PC-9 (cell line): ENCODE data around the gene ARHGAP26. TPM values are rescaled to one million over a fixed set of nuclear protein-coding genes. Genes with fewer than 3 reads are reported as not detected.

ENCODE experiments used
- BruUV-seq: library from RNA; stranded (reverse); fragments of 400-500 nt; replicated peaks from 2 replicates; lab custom pipeline; 2021; lab: Mats Ljungman, UMichigan
- CTCF ChIA-PET: fragments of 300-600 bp; sonication (Branson Sonifier 250); formaldehyde crosslinking; loops from one replicate; lab custom pipeline; 2022; ENCODE audit warnings: antibody characterized with exemption; lab: Charles Lee
- POLR2A ChIA-PET: fragments of 300-600 bp; sonication (Branson Sonifier 250); formaldehyde crosslinking; loops from one replicate; lab custom pipeline; 2022; ENCODE audit warnings: antibody characterized with exemption; ENCODE audit not compliant: unreplicated experiment; lab: Charles Lee
- DNase-seq, 2 experiments: peaks; one replicate each; pipeline versions ENCODE4 v3.0.0 to v3.0.0-alpha.2; 2015 to 2022; ENCODE audit warnings: mixed read lengths in 1 of 2
- H2AFZ ChIP-seq: fragments of 200-600 bp; sonication (generic); 2 replicates; pipeline ENCODE4 v1.8.1; 2017; ENCODE audit warnings: antibody characterized with exemption
- H3F3A ChIP-seq: fragments of 200-600 bp; sonication (generic); 2 replicates; pipeline ENCODE4 v1.8.1; 2017; ENCODE audit warnings: antibody characterized with exemption, mild to moderate bottlenecking, low read depth; ENCODE audit not compliant: insufficient read depth
- H3K27ac ChIP-seq: fragments of 200-600 bp; sonication (generic); 2 replicates; pipeline ENCODE4 v1.6.1; 2016; ENCODE audit warnings: mixed run types
- H3K27me3 ChIP-seq: fragments of 200-600 bp; sonication (generic); 2 replicates; pipeline ENCODE4 v1.6.1; 2016; ENCODE audit warnings: low read depth, mixed run types; ENCODE audit not compliant: insufficient read depth
- H3K36me3 ChIP-seq: fragments of 200-600 bp; sonication (generic); 2 replicates; pipeline ENCODE4 v1.6.1; 2016; ENCODE audit warnings: low read depth, mixed run types
- H3K4me1 ChIP-seq: fragments of 200-600 bp; sonication (generic); replicated peaks from 2 replicates; pipeline ENCODE4 v1.6.1; 2016; ENCODE audit warnings: mixed run types; ENCODE audit not compliant: insufficient read depth
- H3K4me2 ChIP-seq: fragments of 200-600 bp; sonication (generic); 2 replicates; pipeline ENCODE4 v1.6.1; 2017; ENCODE audit warnings: mixed run types
- H3K4me3 ChIP-seq: fragments of 200-600 bp; sonication (generic); 2 replicates; pipeline ENCODE4 v1.6.1; 2016; ENCODE audit warnings: mixed run types
- H3K79me2 ChIP-seq: fragments of 200-600 bp; sonication (generic); 2 replicates; pipeline ENCODE4 v1.6.1; 2017; ENCODE audit warnings: low read depth, mixed run types
- H3K9me2 ChIP-seq: fragments of 200-600 bp; sonication (generic); 2 replicates; pipeline ENCODE4 v1.8.1; 2017; ENCODE audit warnings: mild to moderate bottlenecking; ENCODE audit not compliant: insufficient read depth
- H3K9me3 ChIP-seq: fragments of 200-600 bp; sonication (generic); 2 replicates; pipeline ENCODE4 v1.8.1; 2016; ENCODE audit warnings: low read depth; ENCODE audit not compliant: insufficient read depth
- H4K20me1 ChIP-seq: fragments of 200-600 bp; sonication (generic); 2 replicates; pipeline ENCODE4 v1.8.1; 2017; ENCODE audit not compliant: insufficient read depth
- CTCF ChIP-seq: fragments of 200-600 bp; sonication (generic); conservative IDR thresholded peaks from 2 replicates; pipeline ENCODE4 v1.6.1; 2017; ENCODE audit warnings: mixed run types, antibody characterized with exemption, mild to moderate bottlenecking, moderate library complexity
- EZH2 ChIP-seq: fragments of 200-600 bp; sonication (generic); IDR thresholded peaks from 2 replicates; pipeline ENCODE4 v1.8.0; 2017; ENCODE audit warnings: antibody characterized with exemption, low read depth
- intact Hi-C: fragments of 100-400 bp; cut with micrococcal nuclease; formaldehyde crosslinking; loops from one replicate; pipeline ENCODE4 v1.10.0; 2022; ENCODE audit not compliant: unreplicated experiment
- total RNA-seq: library from RNA; stranded (reverse); gene quantifications from 2 replicates; pipeline ENCODE4 v1.2.3, GENCODE V29; 2021

The ARHGAP26 gene
- total RNA-seq, 1 experiment from 2014 or later, result 29.7 TPM

- peak overlapping the region; percentile 8; the same call in 1 of the 2 replicates for H3K4me2 ChIP-seq
- no peaks in the 10 kb centered on the region for H3K9me2 ChIP-seq
- 0 out of 2 replicates have a peak, but pooled peaks cover 5% of the 10 kb centered on the region for H3K9me3 ChIP-seq
- peak overlapping the region; percentile 12; the same call in 1 of the 2 replicates for H2AFZ ChIP-seq
- H4K20me1 ChIP-seq, result no peaks in the 10 kb centered on the region
- no peaks in the 10 kb centered on the region for H3K79me2 ChIP-seq
- peak overlapping the region; percentile 55; the same call in 1 of the 2 replicates for H3K27ac ChIP-seq
- H3K27me3 ChIP-seq, result no peaks in the 10 kb centered on the region
- ChIA-PET POLR2A (no interaction called here), CTCF (interaction anchor here (0.6 kb wide), 1 partner anchor 513 kb away, joined by 3 read pairs; no protein-coding TSS in a partner anchor)
- no peak for DNase-seq
- H3K4me1 ChIP-seq, result 0 out of 2 replicates have a peak, but pooled peaks cover 4% of the 10 kb centered on the region
- peaks cover 3% of the 10 kb centered on the region; the same call in 1 of the 2 replicates for H3F3A ChIP-seq
- intact Hi-C loops, result no loop called here
- H3K36me3 ChIP-seq, result no peaks in the 10 kb centered on the region
- BruUV-seq, result no TSS peak
- TF ChIP-seq EZH2 (no peak), CTCF (no peak)
- H3K4me3 ChIP-seq, result no peak overlapping the region
Measured at GRCh38 chr5:143261748-143262392, 491.7 kb downstream of the ARHGAP26 start.

GRCh38 chr5:143262393-143263174 is 492.4 kb downstream of the ARHGAP26 start:
- H3K4me3 ChIP-seq, result no peak overlapping the region
- no peaks in the 10 kb centered on the region for H3K79me2 ChIP-seq
- intact Hi-C loops, result no loop called here
- peak overlapping the region; percentile 8; the same call in 1 of the 2 replicates for H3K4me2 ChIP-seq
- H3K36me3 ChIP-seq, result no peaks in the 10 kb centered on the region
- H3F3A ChIP-seq, result peaks cover 3% of the 10 kb centered on the region; the same call in 1 of the 2 replicates
- no peaks in the 10 kb centered on the region for H3K9me2 ChIP-seq
- H3K9me3 ChIP-seq, result 0 out of 2 replicates have a peak, but pooled peaks cover 5% of the 10 kb centered on the region
- 0 out of 2 replicates have a peak, but pooled peaks cover 4% of the 10 kb centered on the region for H3K4me1 ChIP-seq
- POLR2A ChIA-PET, result no interaction called here
- H3K27me3 ChIP-seq, result no peaks in the 10 kb centered on the region
- H2AFZ ChIP-seq, result no peak overlapping the region
- BruUV-seq, result no TSS peak
- CTCF ChIA-PET, result no interaction called here
- no peaks in the 10 kb centered on the region for H4K20me1 ChIP-seq
- H3K27ac ChIP-seq, result peak overlapping the region; percentile 55
- DNase-seq, result peak in 1 of 2 experiments; percentile 45
- TF ChIP-seq CTCF, result no peak
- TF ChIP-seq EZH2, result no peak

- H3K9me2 ChIP-seq, result no peaks in the 10 kb centered on the region
- H3K27me3 ChIP-seq, result no peaks in the 10 kb centered on the region
- BruUV-seq, result no TSS peak
- no peak for DNase-seq
- no peak overlapping the region for H3K4me3 ChIP-seq
- CTCF ChIA-PET, result no interaction called here
- no peak overlapping the region for H2AFZ ChIP-seq
- no peaks in the 10 kb centered on the region for H3K36me3 ChIP-seq
- TF ChIP-seq CTCF, result no peak
- no peak for TF ChIP-seq EZH2
- no peak overlapping the region; the same call in 1 of the 2 replicates for H3K27ac ChIP-seq
- H3K4me2 ChIP-seq, result no peak overlapping the region
- H4K20me1 ChIP-seq, result no peaks in the 10 kb centered on the region
- POLR2A ChIA-PET, result no interaction called here
- intact Hi-C loops, result no loop called here
- 0 out of 2 replicates have a peak, but pooled peaks cover 4% of the 10 kb centered on the region for H3K4me1 ChIP-seq
- H3F3A ChIP-seq, result peaks cover 3% of the 10 kb centered on the region; the same call in 1 of the 2 replicates
- H3K9me3 ChIP-seq, result 0 out of 2 replicates have a peak, but pooled peaks cover 5% of the 10 kb centered on the region
- no peaks in the 10 kb centered on the region for H3K79me2 ChIP-seq
Measured at GRCh38 chr5:143263272-143263810, 493.2 kb downstream of the ARHGAP26 start.
